Ovary (tissue), 9 donors: ENCODE results near the gene TES. TPM values are rescaled to one million over a fixed set of nuclear protein-coding genes. Genes with fewer than 3 reads are reported as not detected.

Experiments used
- DNase-seq, 5 donors: peaks; one replicate each; pipeline ENCODE4 v3.0.0-alpha.2; 2019 to 2020
- H3K27ac ChIP-seq, 2 donors: fragments of 200-600 bp; one replicate each; pipeline versions ENCODE4 v1.5.1 to v1.8.0; 2019 to 2022
- H3K27me3 ChIP-seq: fragments of 200-600 bp; one replicate; pipeline ENCODE4 v1.8.0; 2022
- H3K36me3 ChIP-seq: fragments of 200-600 bp; sonication (generic); one replicate; pipeline ENCODE4 v1.5.1; 2019
- H3K4me1 ChIP-seq: one replicate; pipeline ENCODE4 v1.8.1; 2013; ENCODE audit warnings: mild to moderate bottlenecking, moderate library complexity; ENCODE audit not compliant: insufficient read depth
- H3K4me3 ChIP-seq: fragments of 200-600 bp; sonication (generic); one replicate; pipeline ENCODE4 v1.5.1; 2017
- H3K9me3 ChIP-seq, 2 donors: fragments of 200-600 bp in 1 of 2; sonication (generic) in 1 of 2; one replicate each; pipeline versions ENCODE4 v1.5.1 to v1.8.1; 2013 to 2019; ENCODE audit warnings: mild to moderate bottlenecking in 1 of 2, moderate library complexity in 1 of 2
- CTCF ChIP-seq, 3 donors: fragments of 450-650 bp in 2 of 3; fragments of 200-600 bp in 1 of 3; IDR thresholded peaks; one replicate each; pipeline versions ENCODE4 v1.5.1 to v1.8.0; 2016 to 2022; ENCODE audit warnings: antibody characterized with exemption in 3 of 3, mild to moderate bottlenecking in 1 of 3
- EP300 ChIP-seq: sonication (generic); formaldehyde crosslinking; IDR thresholded peaks from one replicate; pipeline ENCODE4 v1.6.1; 2017; ENCODE audit warnings: antibody characterized with exemption
- POLR2A ChIP-seq: fragments of 450-650 bp; IDR thresholded peaks from one replicate; pipeline ENCODE4 v1.6.1; 2017; ENCODE audit warnings: antibody characterized with exemption, mild to moderate bottlenecking, moderate library complexity
- WGBS, 3 donors: extraction: QIAGEN DNeasy Blood & Tissue Kit in 1 of 3; methylation state at CpG; one replicate each; pipeline versions ENCODE4 v1.1.5 to v1.1.7; 2013 to 2017; 5-methylcytosine and 5-hydroxymethylcytosine counted together
- intact Hi-C, 4 donors: fragments of 100-400 bp; cut with DNase I; formaldehyde crosslinking; loops; one replicate each; pipeline versions ENCODE4 v1.11.0 to v1.15.1; 2022 to 2023
- polyA plus RNA-seq, 2 donors: library from polyadenylated mRNA; stranded (reverse); fragments of 200-250 nt in 1 of 2; fragments of 350-450 nt in 1 of 2; fragmentation: Illumina TruSeq in 1 of 2; extraction: RNeasy Lipid Tissue Mini Kit (QIAGEN cat#74804) in 1 of 2; gene quantifications; one replicate each; pipeline ENCODE4 v1.2.3, GENCODE V29; 2013 to 2014
- total RNA-seq, 7 donors: library from RNA; depleted of rRNA in 2 of 7; stranded (reverse); fragments of >200 nt in 2 of 7; fragmentation: NEBNext Ultra II Directional in 3 of 7; extraction: Animal tissue kit (Norgen Biotek cat#: 25700) in 3 of 7; gene quantifications; one replicate each; pipeline versions ENCODE4 v1.1.0 to v1.2.4, GENCODE V29; 2016 to 2023
- donor health status: DM: no; HTN: no; CAD: no; lungs with moderate emphysema.
- donor health status: DM: no; HTN: no; CAD: no.
- donor health status: Bipolar disorder and iron deficiency.
- donor health status: DM: yes; HTN: yes; CAD: no.
- donor health status: DM: no; HTN: no; CAD: no.
- donor health status: DM: yes; HTN: yes; CAD: no.

TES gene
- total and polyA plus RNA-seq, 9 donors: 6.0 to 65.0 (median 11.1) TPM

GRCh38 chr7:116229366-116229765 is 19.0 kb downstream of the TES start:
- Histone ChIP-seq H3K9me3 (no peaks in the 10 kb centered on the region), H3K27me3 (no peaks in the 10 kb centered on the region), H3K4me3 (no peak overlapping the region), H3K27ac (no peak overlapping the region), H3K4me1 (peaks cover 7% of the 10 kb centered on the region), H3K36me3 (no peaks in the 10 kb centered on the region)
- no peak for DNase-seq
- TF ChIP-seq POLR2A (no peak), EP300 (no peak), CTCF (IDR thresholded peaks at IDR 0.05) (no peak)
- intact Hi-C loops: no loop called here

GRCh38 chr7:116230191-116231005 is 20.1 kb downstream of the TES start:
- peak overlapping the region in 1 of 2 donors; percentile 57 for H3K27ac ChIP-seq
- no peaks in the 10 kb centered on the region for H3K36me3 ChIP-seq
- DNase-seq: no peak
- H3K4me3 ChIP-seq: no peak overlapping the region
- intact Hi-C loops: loop anchor here in 1 of 4 donors (10.0 kb wide), 1 partner anchor 56 kb away; no protein-coding TSS in a partner anchor
- peaks cover 7% of the 10 kb centered on the region for H3K4me1 ChIP-seq
- no peaks in the 10 kb centered on the region for H3K27me3 ChIP-seq
- TF ChIP-seq EP300: no peak
- no peak for TF ChIP-seq POLR2A
- no peak for TF ChIP-seq CTCF (IDR thresholded peaks at IDR 0.05)
- H3K9me3 ChIP-seq: no peaks in the 10 kb centered on the region
- 59 to 76% (median 71%) methylated on average over 4 of the region's 4 CpGs for WGBS, 3 donors

- Histone ChIP-seq H3K9me3 (no peaks in the 10 kb centered on the region), H3K36me3 (no peaks in the 10 kb centered on the region), H3K4me1 (peaks cover 7% of the 10 kb centered on the region), H3K4me3 (no peak overlapping the region), H3K27me3 (no peaks in the 10 kb centered on the region), H3K27ac (no peak overlapping the region)
- WGBS, 3 donors: 95 to 98% (median 96%) methylated on average over 2 of the region's 2 CpGs
- TF ChIP-seq EP300 (no peak), CTCF (IDR thresholded peaks at IDR 0.05) (no peak), POLR2A (no peak)
- intact Hi-C loops: loop anchor here in 1 of 4 donors (10.0 kb wide), 1 partner anchor 57 kb away; no protein-coding TSS in a partner anchor
- no peak for DNase-seq
These were observed 21.2 kb downstream of the TES start for GRCh38 chr7:116231543-116231942.

- H3K27me3 ChIP-seq: no peaks in the 10 kb centered on the region
- no peak for TF ChIP-seq EP300
- TF ChIP-seq CTCF (IDR thresholded peaks at IDR 0.05): no peak
- no peak for TF ChIP-seq POLR2A
- H3K4me1 ChIP-seq: peaks cover 7% of the 10 kb centered on the region
- no peaks in the 10 kb centered on the region for H3K36me3 ChIP-seq
- no peak for DNase-seq
- WGBS, 3 donors: 60 to 79% (median 71%) methylated on average over 1 of the region's 1 CpG
- intact Hi-C loops: loop anchor here in 1 of 4 donors (10.0 kb wide), 1 partner anchor 57 kb away; no protein-coding TSS in a partner anchor
- no peak overlapping the region for H3K4me3 ChIP-seq
- H3K9me3 ChIP-seq: no peaks in the 10 kb centered on the region
- no peak overlapping the region for H3K27ac ChIP-seq
These were observed 21.6 kb downstream of the TES start for GRCh38 chr7:116231949-116232348.
